Measurements from ENCODE around the gene YJEFN3.

DNA sequence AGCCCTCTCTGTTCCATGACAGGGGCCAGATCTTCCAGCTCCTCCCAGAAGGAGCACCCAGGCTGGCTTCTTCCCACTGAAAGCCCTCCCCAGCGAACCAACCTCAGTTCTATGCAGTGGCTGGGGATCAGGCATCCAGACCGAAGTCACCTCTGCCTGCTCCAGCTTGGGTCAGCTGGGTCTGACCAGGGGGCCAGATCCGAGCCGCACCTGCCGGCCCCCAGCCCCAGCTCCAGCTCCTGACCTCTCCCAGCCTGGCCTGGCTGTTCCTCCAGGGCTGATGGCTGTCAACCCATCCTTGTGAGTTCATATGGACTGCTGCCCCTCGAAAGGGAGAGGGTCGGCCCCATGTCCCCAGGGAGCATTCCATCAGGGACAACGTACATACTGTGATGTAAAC is 21.4 kb upstream of the YJEFN3 start:
- TF ChIP-seq EGR1 (IDR thresholded peaks at IDR 0.05; ENCODE audit: low read depth), result no peak
- TF ChIP-seq, protein P1, sequence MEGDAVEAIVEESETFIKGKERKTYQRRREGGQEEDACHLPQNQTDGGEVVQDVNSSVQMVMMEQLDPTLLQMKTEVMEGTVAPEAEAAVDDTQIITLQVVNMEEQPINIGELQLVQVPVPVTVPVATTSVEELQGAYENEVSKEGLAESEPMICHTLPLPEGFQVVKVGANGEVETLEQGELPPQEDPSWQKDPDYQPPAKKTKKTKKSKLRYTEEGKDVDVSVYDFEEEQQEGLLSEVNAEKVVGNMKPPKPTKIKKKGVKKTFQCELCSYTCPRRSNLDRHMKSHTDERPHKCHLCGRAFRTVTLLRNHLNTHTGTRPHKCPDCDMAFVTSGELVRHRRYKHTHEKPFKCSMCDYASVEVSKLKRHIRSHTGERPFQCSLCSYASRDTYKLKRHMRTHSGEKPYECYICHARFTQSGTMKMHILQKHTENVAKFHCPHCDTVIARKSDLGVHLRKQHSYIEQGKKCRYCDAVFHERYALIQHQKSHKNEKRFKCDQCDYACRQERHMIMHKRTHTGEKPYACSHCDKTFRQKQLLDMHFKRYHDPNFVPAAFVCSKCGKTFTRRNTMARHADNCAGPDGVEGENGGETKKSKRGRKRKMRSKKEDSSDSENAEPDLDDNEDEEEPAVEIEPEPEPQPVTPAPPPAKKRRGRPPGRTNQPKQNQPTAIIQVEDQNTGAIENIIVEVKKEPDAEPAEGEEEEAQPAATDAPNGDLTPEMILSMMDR (IDR thresholded peaks at IDR 0.05 in 2 of 3, conservative IDR thresholded peaks at IDR 0.05 in 1 of 3; ENCODE audit: borderline replicate concordance in 1 of 3, insufficient read depth in 1 of 3, low read depth in 2 of 3, low read length in 2 of 3), result no peak
- TF ChIP-seq ZFX (IDR thresholded peaks at IDR 0.05), result no peak
- TF ChIP-seq EZH2 (IDR thresholded peaks at IDR 0.05), result no peak
- no peak for TF ChIP-seq RAD21 (IDR thresholded peaks at IDR 0.05; ENCODE audit: low read depth)
